K562 (cell line): ENCODE data around the gene EIF4G1. TPM values are rescaled to one million over a fixed set of nuclear protein-coding genes. Genes with fewer than 3 reads are reported as not detected.

Experiments used
- ATAC-seq: fragments of 200-7000 bp; cut with Tn5 transposase; 3 replicates; pipeline ENCODE4 v1.9.1; 2020; ENCODE audit warnings: moderate library complexity
- BruUV-seq: library from RNA; stranded (reverse); fragments of 400-500 nt; replicated peaks from 2 replicates; lab custom pipeline; 2021; lab: Mats Ljungman, UMichigan
- CTCF ChIA-PET: fragments of 300-600 bp; formaldehyde crosslinking; extraction: SDS; loops from one replicate; lab custom pipeline; 2021; ENCODE audit warnings: low intra/inter-chr PET ratio; lab: Yijun Ruan, JAX
- POLR2A ChIA-PET: fragments of 300-600, 350-650 bp; sonication (Branson Sonifier 250); formaldehyde crosslinking; extraction: SDS; loops from one replicate; lab custom pipeline; 2021; ENCODE audit warnings: antibody characterized with exemption, inconsistent platforms; lab: Yijun Ruan, JAX
- DNase-seq, 4 experiments: peaks; one replicate each; pipeline versions ENCODE4 v3.0.0 to v3.0.0-alpha.2; 2011 to 2018; ENCODE audit warnings: low spot score in 3 of 4, mixed read lengths in 3 of 4; ENCODE audit errors: extremely low read depth in 1 of 4
- FAIRE-seq: peaks from 2 replicates; lab custom pipeline; 2011; peaks lifted over from hg19 to GRCh38; lab: Jason Lieb, UNC
- H2AFZ ChIP-seq: 2 replicates; pipeline ENCODE4 v1.6.0; 2011; ENCODE audit warnings: low read depth, low read length, control low read depth, inconsistent platforms
- H3K27ac ChIP-seq: fragments of 200-600 bp; 3 replicates; pipeline ENCODE4 v1.8.0; 2011; ENCODE audit warnings: low read depth, mild to moderate bottlenecking, control low read depth, inconsistent platforms, low read length, moderate library complexity, mixed read lengths; ENCODE audit errors: extremely low read depth
- H3K27me3 ChIP-seq, 2 experiments: fragments of 300-600 bp in 1 of 2; 2 replicates in 1 of 2; 3 replicates in 1 of 2; pipeline versions ENCODE4 v1.6.0 to v1.8.0; 2011; ENCODE audit warnings: inconsistent platforms in 2 of 2, low read length in 2 of 2, mild to moderate bottlenecking in 1 of 2, mixed read lengths in 1 of 2, moderate library complexity in 1 of 2; ENCODE audit not compliant: control insufficient read depth in 2 of 2, insufficient read depth in 2 of 2
- H3K36me3 ChIP-seq: fragments of 300-600 bp; 3 replicates; pipeline ENCODE4 v1.8.0; 2011; ENCODE audit warnings: mild to moderate bottlenecking, low read length, inconsistent platforms; ENCODE audit not compliant: control insufficient read depth, insufficient read depth
- H3K4me1 ChIP-seq, 2 experiments: fragments of 200-600 bp in 1 of 2; replicated peaks in 1 of 2; 2 replicates in 1 of 2; 3 replicates in 1 of 2; pipeline versions ENCODE4 v1.5.1 to v1.8.0; 2011; ENCODE audit warnings: inconsistent platforms in 2 of 2, low read length in 2 of 2, mild to moderate bottlenecking in 1 of 2, mixed read lengths in 1 of 2, moderate library complexity in 1 of 2; ENCODE audit not compliant: control insufficient read depth in 2 of 2, insufficient read depth in 2 of 2
- H3K4me2 ChIP-seq: 2 replicates; pipeline ENCODE4 v1.6.1; 2011; ENCODE audit warnings: low read length, control low read depth, inconsistent platforms, mixed read lengths; ENCODE audit not compliant: insufficient read depth
- H3K4me3 ChIP-seq: fragments of 200-600 bp; sonication (generic), shearing (Covaris generic); 2 replicates; pipeline ENCODE4 v1.5.1; 2016; ENCODE audit warnings: control low read depth, inconsistent platforms
- H3K79me2 ChIP-seq: fragments of 200-600 bp; 3 replicates; pipeline ENCODE4 v1.8.0; 2011; ENCODE audit warnings: low read length, inconsistent platforms; ENCODE audit not compliant: control insufficient read depth, insufficient read depth
- H3K9ac ChIP-seq, 2 experiments: 2 replicates each; pipeline versions ENCODE4 v1.6.0 to v1.6.1; 2011; ENCODE audit warnings: low read depth in 2 of 2, low read length in 2 of 2, control low read depth in 1 of 2, inconsistent platforms in 1 of 2, mild to moderate bottlenecking in 1 of 2, mixed read lengths in 1 of 2; ENCODE audit not compliant: insufficient read depth in 1 of 2
- H3K9me1 ChIP-seq: one replicate; pipeline ENCODE4 v1.6.0; 2011; ENCODE audit warnings: inconsistent platforms, mild to moderate bottlenecking, low read length, moderate library complexity; ENCODE audit not compliant: control insufficient read depth, insufficient read depth
- H3K9me3 ChIP-seq: replicated peaks from 2 replicates; pipeline ENCODE4 v1.5.1; 2011; ENCODE audit warnings: low read depth, low read length, inconsistent platforms; ENCODE audit not compliant: control insufficient read depth, insufficient read depth
- H4K20me1 ChIP-seq: replicated peaks from 2 replicates; pipeline ENCODE4 v1.6.1; 2011; ENCODE audit warnings: low read length, inconsistent platforms, mixed read lengths; ENCODE audit not compliant: control insufficient read depth, insufficient read depth
- DIDO1 ChIP-seq: fragments of 450-650 bp; IDR thresholded peaks from 2 replicates; pipeline ENCODE4 v1.6.1; 2016; ENCODE audit warnings: low read depth, missing biosample characterization, missing genetic modification characterization
- SPI1 ChIP-seq: IDR thresholded peaks from 2 replicates; pipeline ENCODE4 v1.6.1; 2011; ENCODE audit warnings: low read depth, low read length, control low read depth, borderline replicate concordance
- WGBS: fragments of 100-300 bp; shearing (Covaris generic); methylation state at CpG from one replicate; pipeline ENCODE4 v1.1.6; 2016; ENCODE audit warnings: low coverage, mixed read lengths; ENCODE audit not compliant: insufficient coverage; ENCODE audit errors: missing lambda C conversion rate; 5-methylcytosine and 5-hydroxymethylcytosine counted together
- in situ Hi-C: fragments of 300-500 bp; cut with MboI; formaldehyde crosslinking; loops from 4 replicates; pipeline ENCODE4 v1.15.0; 2018; ENCODE audit warnings: inconsistent platforms, mixed read lengths
- intact Hi-C: fragments of 100-400 bp; cut with micrococcal nuclease; formaldehyde crosslinking; loops from 2 replicates; pipeline ENCODE4 v1.14.2; 2022
- polyA plus RNA-seq, 8 experiments: library from polyadenylated mRNA; depleted of rRNA in 4 of 8; stranded (reverse) in 5 of 8; unstranded in 3 of 8; fragments of >200 nt; fragmentation: Nextera tagmentation in 2 of 8; fragmentation: Illumina TruSeq in 1 of 8; extraction: Ambion mirVana in 2 of 8; extraction: Trizol in 1 of 8; gene quantifications; 2 replicates each; pipeline versions ENCODE4 v1.2.1 to v1.2.3, GENCODE V29; 2011 to 2014; ENCODE audit warnings: inconsistent platforms in 1 of 8, missing spikeins in 1 of 8
- small RNA-seq: library from RNA; depleted of rRNA; stranded (forward); fragments of <200 nt; gene quantifications from one replicate; pipeline ENCODE3, GENCODE V24; 2014
- total RNA-seq, 7 experiments: library from RNA; depleted of rRNA in 6 of 7; stranded (reverse); fragments of >200 nt in 6 of 7; fragmentation: Illumina TruSeq in 2 of 7; extraction: Trizol in 2 of 7; gene quantifications; 2 replicates each; pipeline versions ENCODE4 v1.2.1 to v1.2.3, GENCODE V29; 2011 to 2021; ENCODE audit warnings: low replicate concordance in 1 of 7

EIF4G1 gene
- total and polyA plus RNA-seq, 9 of the 15 experiments (the other 6 are each of a cell fraction or from before 2014, with no cell fraction given), result 4.6 to 505 (median 155) TPM

DNA sequence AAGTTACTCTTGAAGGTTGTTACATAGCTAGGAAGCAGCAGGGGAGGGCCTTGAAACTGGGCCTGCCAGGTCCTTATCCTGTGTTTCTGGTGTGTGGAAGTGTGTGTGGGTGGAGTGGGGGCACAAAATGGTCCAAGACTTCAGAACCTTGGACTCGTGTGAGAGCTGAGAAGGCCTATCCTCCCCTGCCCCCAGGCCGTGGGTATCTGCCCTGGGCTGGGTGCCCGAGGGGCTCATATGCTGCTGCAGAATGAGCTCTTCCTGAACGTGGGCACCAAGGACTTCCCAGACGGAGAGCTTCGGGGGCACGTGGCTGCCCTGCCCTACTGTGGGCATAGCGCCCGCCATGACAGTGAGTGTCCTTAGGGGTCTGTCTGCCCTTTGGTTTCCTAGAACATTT lies 69.9 kb downstream of the EIF4G1 start:
- ATAC-seq (no peak), FAIRE-seq (no peak), DNase-seq (no peak)
- Histone ChIP-seq H3K27ac (no peak overlapping the region), H2AFZ (no peak overlapping the region), H3K9ac (no peak overlapping the region), H3K4me3 (no peak overlapping the region), H3K27me3 (peaks cover 19 to 79% of the 10 kb centered on the region in 2 experiments), H3K79me2 (no peaks in the 10 kb centered on the region), H3K4me1 (peaks cover 0 to 31% of the 10 kb centered on the region in 2 experiments; a peak in 2 of 5 replicates), H3K9me3 (no peaks in the 10 kb centered on the region), H3K4me2 (no peak overlapping the region), H3K36me3 (no peaks in the 10 kb centered on the region), H3K9me1 (no peaks in the 10 kb centered on the region), H4K20me1 (peaks cover 7% of the 10 kb centered on the region)
- CTCF ChIA-PET, result no interaction called here
- in situ Hi-C loops, result no loop called here
- BruUV-seq, result no TSS peak
- intact Hi-C loops, result loop anchor here (10.0 kb wide), 1 partner anchor 330 kb away; the partner anchor contains the start of gene MAGEF1
- 9% methylated on average over 9 of the region's 9 CpGs for WGBS
- POLR2A ChIA-PET, result interaction anchor here (0.9 to 2.3 kb wide), 2 partner anchors 12 to 21 kb away, joined by 3 to 6 read pairs; no protein-coding TSS in a partner anchor
- no peak for TF ChIP-seq DIDO1
- TF ChIP-seq SPI1, result 0 out of 2 replicates have a peak, but pooled peaks have one; percentile 2
- TF ChIP-seq, all 486 proteins: peak for 1

Small RNA genes lying within 50 kb of the gene (small RNA-seq; reads per million reads assigned to genes)
- 397 reads per million, percentile 99 among the genes with 10 or more reads in this experiment for gene SNORD66

Other genes starting within 250 kb of the EIF4G1 start
Only the 7 nearest of the 17 such genes appear.
- gene CAMK2N2, start 53.1 kb upstream of the EIF4G1 start, total RNA-seq (2014; rRNA removed), result 0.12 TPM in 1 of 2 replicates, not detected in the other
- not detected in 2 replicates for gene CAMK2N2, start 53.1 kb upstream of the EIF4G1 start, total RNA-seq (2014; rRNA removed; fragmentation: Illumina TruSeq; extraction: Trizol)
- not detected in 2 replicates for gene CAMK2N2, start 53.1 kb upstream of the EIF4G1 start, total RNA-seq (2015; rRNA removed; fragmentation: Illumina TruSeq; extraction: Trizol)
- gene CAMK2N2, start 53.1 kb upstream of the EIF4G1 start, total RNA-seq (2021), result 0.22 and 0.27 TPM in 2 replicates
- gene CAMK2N2, start 53.1 kb upstream of the EIF4G1 start, polyA plus RNA-seq (2011; rRNA removed), result 0.05 and 0.08 TPM in 2 replicates
- 0.12 and 0.26 TPM in 2 replicates for gene CAMK2N2, start 53.1 kb upstream of the EIF4G1 start, polyA plus RNA-seq (2014; fragmentation: Illumina TruSeq; extraction: Trizol)
- not detected for gene CAMK2N2, start 53.1 kb upstream of the EIF4G1 start, polyA plus RNA-seq (2014; fragmentation: Nextera tagmentation; extraction: Ambion mirVana)
- 0.11 TPM in 1 of 2 replicates, not detected in the other for gene CAMK2N2, start 53.1 kb upstream of the EIF4G1 start, polyA plus RNA-seq (2014; rRNA removed)
- gene ECE2, start 38.6 kb upstream of the EIF4G1 start, total RNA-seq (2014; rRNA removed), result not detected in 2 replicates
- gene ECE2, start 38.6 kb upstream of the EIF4G1 start, total RNA-seq (2014; rRNA removed; fragmentation: Illumina TruSeq; extraction: Trizol), result not detected in 2 replicates
- gene ECE2, start 38.6 kb upstream of the EIF4G1 start, total RNA-seq (2015; rRNA removed; fragmentation: Illumina TruSeq; extraction: Trizol), result not detected in 2 replicates
- gene ECE2, start 38.6 kb upstream of the EIF4G1 start, total RNA-seq (2021), result not detected in 2 replicates
- gene ECE2, start 38.6 kb upstream of the EIF4G1 start, polyA plus RNA-seq (2011; rRNA removed), result not detected in 2 replicates
- gene ECE2, start 38.6 kb upstream of the EIF4G1 start, polyA plus RNA-seq (2014; fragmentation: Illumina TruSeq; extraction: Trizol), result not detected in 2 replicates
- not detected for gene ECE2, start 38.6 kb upstream of the EIF4G1 start, polyA plus RNA-seq (2014; fragmentation: Nextera tagmentation; extraction: Ambion mirVana)
- not detected in 2 replicates for gene ECE2, start 38.6 kb upstream of the EIF4G1 start, polyA plus RNA-seq (2014; rRNA removed)
- gene PSMD2, start 15.4 kb upstream of the EIF4G1 start, total RNA-seq (2014; rRNA removed), result 484 and 524 TPM in 2 replicates
- gene PSMD2, start 15.4 kb upstream of the EIF4G1 start, total RNA-seq (2014; rRNA removed; fragmentation: Illumina TruSeq; extraction: Trizol), result 257 and 258 TPM in 2 replicates
- 297 and 320 TPM in 2 replicates for gene PSMD2, start 15.4 kb upstream of the EIF4G1 start, total RNA-seq (2015; rRNA removed; fragmentation: Illumina TruSeq; extraction: Trizol)
- gene PSMD2, start 15.4 kb upstream of the EIF4G1 start, total RNA-seq (2021), result 325 and 373 TPM in 2 replicates
- gene PSMD2, start 15.4 kb upstream of the EIF4G1 start, polyA plus RNA-seq (2011; rRNA removed), result 283 and 295 TPM in 2 replicates
- 313 and 341 TPM in 2 replicates for gene PSMD2, start 15.4 kb upstream of the EIF4G1 start, polyA plus RNA-seq (2014; fragmentation: Illumina TruSeq; extraction: Trizol)
- gene PSMD2, start 15.4 kb upstream of the EIF4G1 start, polyA plus RNA-seq (2014; fragmentation: Nextera tagmentation; extraction: Ambion mirVana), result 100 to 1,000 TPM; 152 to 173 TPM
- gene PSMD2, start 15.4 kb upstream of the EIF4G1 start, polyA plus RNA-seq (2014; rRNA removed), result 221 and 276 TPM in 2 replicates
- 11.1 and 12.9 TPM in 2 replicates for gene FAM131A, start 23.0 kb downstream of the EIF4G1 start, total RNA-seq (2014; rRNA removed)
- 2.8 and 3.6 TPM in 2 replicates for gene FAM131A, start 23.0 kb downstream of the EIF4G1 start, total RNA-seq (2014; rRNA removed; fragmentation: Illumina TruSeq; extraction: Trizol)
- 4.3 and 5.3 TPM in 2 replicates for gene FAM131A, start 23.0 kb downstream of the EIF4G1 start, total RNA-seq (2015; rRNA removed; fragmentation: Illumina TruSeq; extraction: Trizol)
- gene FAM131A, start 23.0 kb downstream of the EIF4G1 start, total RNA-seq (2021), result 8.9 and 9.1 TPM in 2 replicates
- 11.0 and 11.7 TPM in 2 replicates for gene FAM131A, start 23.0 kb downstream of the EIF4G1 start, polyA plus RNA-seq (2011; rRNA removed)
- gene FAM131A, start 23.0 kb downstream of the EIF4G1 start, polyA plus RNA-seq (2014; fragmentation: Illumina TruSeq; extraction: Trizol), result 3.8 and 5.1 TPM in 2 replicates
- 1 to 10 TPM in 1 of 2 experiments, under 1 TPM in 1; 0.48 to 1.4 TPM for gene FAM131A, start 23.0 kb downstream of the EIF4G1 start, polyA plus RNA-seq (2014; fragmentation: Nextera tagmentation; extraction: Ambion mirVana)
- gene FAM131A, start 23.0 kb downstream of the EIF4G1 start, polyA plus RNA-seq (2014; rRNA removed), result 9.4 and 9.8 TPM in 2 replicates
- gene CLCN2, start 47.0 kb downstream of the EIF4G1 start, total RNA-seq (2014; rRNA removed), result 8.9 and 12.9 TPM in 2 replicates
- 4.1 and 5.2 TPM in 2 replicates for gene CLCN2, start 47.0 kb downstream of the EIF4G1 start, total RNA-seq (2014; rRNA removed; fragmentation: Illumina TruSeq; extraction: Trizol)
- 6.9 TPM in 2 replicates for gene CLCN2, start 47.0 kb downstream of the EIF4G1 start, total RNA-seq (2015; rRNA removed; fragmentation: Illumina TruSeq; extraction: Trizol)
- 13.5 and 14.0 TPM in 2 replicates for gene CLCN2, start 47.0 kb downstream of the EIF4G1 start, total RNA-seq (2021)
- 5.7 and 10.9 TPM in 2 replicates for gene CLCN2, start 47.0 kb downstream of the EIF4G1 start, polyA plus RNA-seq (2011; rRNA removed)
- 9.4 and 10.2 TPM in 2 replicates for gene CLCN2, start 47.0 kb downstream of the EIF4G1 start, polyA plus RNA-seq (2014; fragmentation: Illumina TruSeq; extraction: Trizol)
- gene CLCN2, start 47.0 kb downstream of the EIF4G1 start, polyA plus RNA-seq (2014; fragmentation: Nextera tagmentation; extraction: Ambion mirVana), result under 1 TPM; 0.10 to 0.39 TPM
- 12.8 and 14.4 TPM in 2 replicates for gene CLCN2, start 47.0 kb downstream of the EIF4G1 start, polyA plus RNA-seq (2014; rRNA removed)
- 128 and 149 TPM in 2 replicates for gene POLR2H, start 47.1 kb downstream of the EIF4G1 start, total RNA-seq (2014; rRNA removed)
- gene POLR2H, start 47.1 kb downstream of the EIF4G1 start, total RNA-seq (2014; rRNA removed; fragmentation: Illumina TruSeq; extraction: Trizol), result 160 and 175 TPM in 2 replicates
- 145 and 147 TPM in 2 replicates for gene POLR2H, start 47.1 kb downstream of the EIF4G1 start, total RNA-seq (2015; rRNA removed; fragmentation: Illumina TruSeq; extraction: Trizol)
- 134 and 135 TPM in 2 replicates for gene POLR2H, start 47.1 kb downstream of the EIF4G1 start, total RNA-seq (2021)
- 289 and 319 TPM in 2 replicates for gene POLR2H, start 47.1 kb downstream of the EIF4G1 start, polyA plus RNA-seq (2011; rRNA removed)
- gene POLR2H, start 47.1 kb downstream of the EIF4G1 start, polyA plus RNA-seq (2014; fragmentation: Illumina TruSeq; extraction: Trizol), result 220 and 222 TPM in 2 replicates
- 100 to 1,000 TPM; 502 to 512 TPM for gene POLR2H, start 47.1 kb downstream of the EIF4G1 start, polyA plus RNA-seq (2014; fragmentation: Nextera tagmentation; extraction: Ambion mirVana)
- 245 and 256 TPM in 2 replicates for gene POLR2H, start 47.1 kb downstream of the EIF4G1 start, polyA plus RNA-seq (2014; rRNA removed)
- gene THPO, start 63.6 kb downstream of the EIF4G1 start, total RNA-seq (2014; rRNA removed), result 0.24 TPM in 1 of 2 replicates, not detected in the other
- gene THPO, start 63.6 kb downstream of the EIF4G1 start, total RNA-seq (2014; rRNA removed; fragmentation: Illumina TruSeq; extraction: Trizol), result 0.36 TPM in 1 of 2 replicates, not detected in the other
- 0.11 and 0.22 TPM in 2 replicates for gene THPO, start 63.6 kb downstream of the EIF4G1 start, total RNA-seq (2015; rRNA removed; fragmentation: Illumina TruSeq; extraction: Trizol)
- gene THPO, start 63.6 kb downstream of the EIF4G1 start, total RNA-seq (2021), result 0.40 and 0.62 TPM in 2 replicates
- gene THPO, start 63.6 kb downstream of the EIF4G1 start, polyA plus RNA-seq (2011; rRNA removed), result 0.18 and 0.56 TPM in 2 replicates
- gene THPO, start 63.6 kb downstream of the EIF4G1 start, polyA plus RNA-seq (2014; fragmentation: Illumina TruSeq; extraction: Trizol), result 0.64 and 1.1 TPM in 2 replicates
- gene THPO, start 63.6 kb downstream of the EIF4G1 start, polyA plus RNA-seq (2014; fragmentation: Nextera tagmentation; extraction: Ambion mirVana), result under 1 TPM; 0.11 to 0.28 TPM
- gene THPO, start 63.6 kb downstream of the EIF4G1 start, polyA plus RNA-seq (2014; rRNA removed), result 0.34 and 0.50 TPM in 2 replicates